Loucy (cell line): ENCODE results near the gene URI1.

Source experiments
- H2AFZ ChIP-seq: fragments of 200-600 bp; sonication (generic); 2 replicates; pipeline ENCODE4 v1.6.0; 2016; ENCODE audit warnings: antibody characterized with exemption, mild to moderate bottlenecking, low read length, moderate library complexity
- H3F3A ChIP-seq: fragments of 200-600 bp; 2 replicates; pipeline ENCODE4 v1.6.0; 2016; ENCODE audit warnings: antibody characterized with exemption, low read depth, mild to moderate bottlenecking
- H3K27me3 ChIP-seq: fragments of 200-600 bp; sonication (generic); 2 replicates; pipeline ENCODE4 v1.6.1; 2014; ENCODE audit warnings: low read length, mild to moderate bottlenecking; ENCODE audit not compliant: insufficient read depth, poor library complexity, severe bottlenecking
- H3K36me3 ChIP-seq: fragments of 200-600 bp; sonication (generic); 2 replicates; pipeline ENCODE4 v1.6.1; 2016; ENCODE audit warnings: low read length; ENCODE audit not compliant: insufficient read depth
- H3K4me1 ChIP-seq: fragments of 200-600 bp; sonication (generic); 2 replicates; pipeline ENCODE4 v1.5.1; 2014; ENCODE audit warnings: low read length, mild to moderate bottlenecking; ENCODE audit not compliant: insufficient read depth, poor library complexity, severe bottlenecking
- H3K4me2 ChIP-seq: fragments of 200-600 bp; sonication (generic); 2 replicates; pipeline ENCODE4 v1.6.0; 2014; ENCODE audit warnings: antibody characterized with exemption, low read length, low read depth, mild to moderate bottlenecking; ENCODE audit not compliant: poor library complexity, severe bottlenecking
- H3K4me3 ChIP-seq: fragments of 200-600 bp; sonication (generic); 2 replicates; pipeline ENCODE4 v1.5.1; 2014; ENCODE audit warnings: low read length, mild to moderate bottlenecking, mixed read lengths; ENCODE audit not compliant: poor library complexity, severe bottlenecking
- H3K79me2 ChIP-seq: fragments of 200-600 bp; sonication (generic); 2 replicates; pipeline ENCODE4 v1.6.1; 2014; ENCODE audit warnings: low read length; ENCODE audit not compliant: insufficient read depth
- H3K9ac ChIP-seq: fragments of 200-600 bp; sonication (generic); 2 replicates; pipeline ENCODE4 v1.6.0; 2014; ENCODE audit warnings: mild to moderate bottlenecking, low read depth, low read length, moderate library complexity; ENCODE audit not compliant: poor library complexity, severe bottlenecking
- H3K9me2 ChIP-seq: fragments of 200-600 bp; sonication (generic); replicated peaks from 2 replicates; pipeline ENCODE4 v1.6.1; 2016; ENCODE audit warnings: low read depth, low read length, mixed read lengths
- H3K9me3 ChIP-seq: fragments of 200-600 bp; sonication (generic); 2 replicates; pipeline ENCODE4 v1.6.1; 2014; ENCODE audit warnings: mild to moderate bottlenecking, antibody characterized with exemption, low read length, low read depth; ENCODE audit not compliant: insufficient read depth
- H4K20me1 ChIP-seq: fragments of 200-600 bp; sonication (generic); 2 replicates; pipeline ENCODE4 v1.6.0; 2014; ENCODE audit warnings: antibody characterized with exemption, low read length, mild to moderate bottlenecking; ENCODE audit not compliant: insufficient read depth, poor library complexity, severe bottlenecking
- CTCF ChIP-seq: fragments of 200-600 bp; sonication (generic); conservative IDR thresholded peaks from 2 replicates; pipeline ENCODE4 v1.5.1; 2014; ENCODE audit warnings: mild to moderate bottlenecking, antibody characterized with exemption, low read length
- EZH2phosphoT487 ChIP-seq: fragments of 200-600 bp; IDR thresholded peaks from 2 replicates; pipeline ENCODE4 v1.6.1; 2018; ENCODE audit warnings: antibody characterized with exemption, mild to moderate bottlenecking, moderate library complexity, borderline replicate concordance

URI1 gene

DNA sequence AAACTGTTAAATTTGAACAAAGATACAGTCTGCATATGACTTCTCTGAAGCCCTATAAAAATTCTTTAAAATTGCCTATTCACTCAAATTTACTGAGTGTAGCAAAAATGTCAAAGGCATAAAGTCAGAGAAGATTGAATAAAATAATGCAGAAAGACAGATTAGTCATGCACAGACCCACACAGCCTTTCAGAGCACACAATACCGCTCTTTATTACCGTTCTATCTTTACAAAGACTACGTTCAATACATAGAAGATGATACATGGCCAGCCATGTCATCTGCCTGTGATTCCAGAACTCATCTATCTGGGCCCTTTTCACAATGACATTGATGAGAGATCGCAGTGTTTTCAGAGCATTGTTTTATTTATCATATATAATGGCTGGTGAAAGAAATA lies 107.2 kb downstream of the URI1 start:
- Histone ChIP-seq H3K4me3 (no peak overlapping the region), H3K4me2 (no peak overlapping the region), H2AFZ (no peak overlapping the region), H3F3A (no peaks in the 10 kb centered on the region), H3K4me1 (peaks cover 22% of the 10 kb centered on the region), H3K9me2 (no peaks in the 10 kb centered on the region), H3K36me3 (no peaks in the 10 kb centered on the region), H3K9me3 (no peaks in the 10 kb centered on the region), H3K79me2 (no peaks in the 10 kb centered on the region), H3K9ac (no peak overlapping the region), H3K27me3 (no peaks in the 10 kb centered on the region), H4K20me1 (no peaks in the 10 kb centered on the region)
- TF ChIP-seq EZH2phosphoT487, result no peak
- TF ChIP-seq CTCF, result no peak

DNA sequence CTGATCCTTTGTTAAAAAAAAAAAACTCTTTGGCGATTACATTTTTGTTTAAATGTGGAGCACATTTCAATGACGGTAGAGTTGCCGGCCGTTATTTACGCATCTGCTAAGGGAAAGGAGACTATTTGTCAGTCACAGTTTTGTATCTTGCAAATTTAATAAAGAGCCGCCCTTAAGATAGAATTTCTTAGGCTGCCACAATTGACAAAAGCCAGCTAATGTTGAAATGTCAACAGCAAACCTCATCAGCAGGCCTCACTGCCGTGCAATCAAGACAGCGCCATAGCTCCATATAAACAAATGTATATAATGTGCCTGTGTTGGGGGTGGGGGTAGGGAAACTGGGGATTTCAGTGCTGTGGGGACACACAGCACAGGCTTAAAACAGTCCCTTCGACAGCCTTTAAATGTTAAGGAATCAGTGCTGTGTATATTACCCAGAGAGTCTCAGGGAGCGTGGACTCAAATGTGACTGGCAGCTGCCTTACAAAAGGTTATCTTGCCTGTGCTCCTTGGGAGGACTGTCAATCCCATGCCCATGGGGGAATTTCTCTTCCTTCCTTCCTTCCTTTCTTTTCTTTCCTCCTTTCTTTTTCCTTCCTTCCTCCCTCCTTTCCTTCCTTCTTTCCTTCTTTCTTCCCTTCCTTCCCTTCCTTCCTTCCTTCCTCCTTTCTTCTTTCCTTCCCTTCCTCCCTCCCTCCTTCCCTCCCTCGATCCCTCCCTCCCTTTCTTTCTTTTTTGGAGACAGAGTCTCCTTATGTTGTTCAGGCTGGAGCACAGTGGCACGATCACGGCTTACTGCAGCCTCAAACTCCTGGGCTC lies 108.0 kb downstream of the URI1 start:
- H4K20me1 ChIP-seq, result no peaks in the 10 kb centered on the region
- no peaks in the 10 kb centered on the region for H3K79me2 ChIP-seq
- H3K9me2 ChIP-seq, result no peaks in the 10 kb centered on the region
- H3K4me2 ChIP-seq, result no peak overlapping the region
- no peaks in the 10 kb centered on the region for H3K27me3 ChIP-seq
- H3K36me3 ChIP-seq, result no peaks in the 10 kb centered on the region
- H3F3A ChIP-seq, result no peaks in the 10 kb centered on the region
- no peak overlapping the region for H3K4me3 ChIP-seq
- no peaks in the 10 kb centered on the region for H3K9me3 ChIP-seq
- TF ChIP-seq EZH2phosphoT487, result no peak
- TF ChIP-seq CTCF, result no peak
- peaks cover 22% of the 10 kb centered on the region for H3K4me1 ChIP-seq
- no peak overlapping the region for H3K9ac ChIP-seq
- H2AFZ ChIP-seq, result no peak overlapping the region

DNA sequence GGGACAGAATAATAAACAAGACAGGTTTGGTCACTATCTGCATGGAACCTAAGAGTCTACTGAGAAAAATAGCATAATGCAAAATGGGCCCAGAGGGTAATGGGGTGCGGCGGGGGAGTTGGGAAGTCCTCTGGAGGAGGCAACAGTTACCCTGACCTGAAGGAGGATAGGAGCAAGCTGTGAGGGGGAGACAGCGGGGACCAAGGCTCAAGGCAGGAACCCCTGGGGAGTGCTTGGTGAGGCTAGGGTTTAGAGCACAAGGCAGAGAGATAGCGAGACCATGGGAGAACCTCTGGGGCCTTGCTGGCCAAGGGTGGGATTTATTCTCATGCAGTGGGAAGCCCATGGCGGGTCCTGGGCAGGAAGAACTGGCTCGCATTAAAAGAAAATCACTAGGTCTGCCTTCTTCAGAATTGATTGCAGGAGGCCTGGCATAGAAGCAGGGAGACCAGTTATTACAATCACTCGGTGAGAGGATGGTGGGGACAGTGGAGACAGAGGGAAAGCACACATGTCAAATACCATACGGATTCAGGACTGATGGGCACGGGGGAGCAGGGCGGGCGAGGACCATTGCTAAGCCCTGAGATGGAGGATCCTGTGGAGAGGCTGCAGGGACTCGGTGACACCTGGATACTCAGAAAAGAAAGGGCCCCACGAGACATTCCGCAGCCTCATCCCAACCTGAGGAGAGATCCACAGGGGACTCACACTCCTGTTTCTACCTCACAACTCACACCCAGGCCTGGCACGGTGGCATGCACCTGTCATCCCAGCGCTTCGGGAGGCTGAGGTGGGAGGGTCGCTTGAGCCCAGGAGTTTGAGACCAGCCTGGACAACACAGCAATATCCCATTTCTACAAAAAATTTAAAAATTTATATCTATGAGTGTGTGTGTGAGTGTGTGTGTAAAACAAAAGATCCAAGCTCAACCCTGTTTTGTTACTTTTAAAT lies 110.4 kb downstream of the URI1 start:
- no peaks in the 10 kb centered on the region for H3K9me3 ChIP-seq
- TF ChIP-seq CTCF (no peak), EZH2phosphoT487 (no peak)
- H3K9ac ChIP-seq, result no peak overlapping the region
- H4K20me1 ChIP-seq, result no peaks in the 10 kb centered on the region
- peaks cover 8% of the 10 kb centered on the region for H3K4me1 ChIP-seq
- no peaks in the 10 kb centered on the region for H3K36me3 ChIP-seq
- no peaks in the 10 kb centered on the region for H3F3A ChIP-seq
- H3K4me2 ChIP-seq, result no peak overlapping the region
- no peak overlapping the region for H3K4me3 ChIP-seq
- H2AFZ ChIP-seq, result no peak overlapping the region
- H3K27me3 ChIP-seq, result no peaks in the 10 kb centered on the region
- no peaks in the 10 kb centered on the region for H3K79me2 ChIP-seq
- H3K9me2 ChIP-seq, result no peaks in the 10 kb centered on the region
